ENCODE results near the gene LRRIQ3. TPM values are rescaled to one million over a fixed set of nuclear protein-coding genes. Genes with fewer than 3 reads are reported as not detected.
"Not testable (repeated sequence)": the region's sequence is repeated elsewhere in the genome, so short reads cannot be mapped to it uniquely, and the experiment has no call there.

Gene LRRIQ3
- total and polyA plus RNA-seq, 3 donors from 2014 or later: 12.6 to 36.2 (median 23.1) TPM

- intact Hi-C loops (cut with DNase I; ENCODE audit: low total_unique reads): no loop called here
- H3K9me3 ChIP-seq: no peaks in the 10 kb centered on the region
- H3K4me1 ChIP-seq: no peaks in the 10 kb centered on the region
- WGBS, 2 donors: 61% methylated on average over 5 of the region's 5 CpGs
- H3K36me3 ChIP-seq (ENCODE audit: low read depth, missing control alignments): no peaks in the 10 kb centered on the region
- H3K27me3 ChIP-seq: no peaks in the 10 kb centered on the region
- peak overlapping the region in 1 of 2 donors; percentile 68 for H3K27ac ChIP-seq
- H3K4me3 ChIP-seq: peak overlapping the region; percentile 60 to 66
- no peak for DNase-seq
- TF ChIP-seq POLR2A (IDR thresholded peaks at IDR 0.05): no peak
- TF ChIP-seq, protein P1, sequence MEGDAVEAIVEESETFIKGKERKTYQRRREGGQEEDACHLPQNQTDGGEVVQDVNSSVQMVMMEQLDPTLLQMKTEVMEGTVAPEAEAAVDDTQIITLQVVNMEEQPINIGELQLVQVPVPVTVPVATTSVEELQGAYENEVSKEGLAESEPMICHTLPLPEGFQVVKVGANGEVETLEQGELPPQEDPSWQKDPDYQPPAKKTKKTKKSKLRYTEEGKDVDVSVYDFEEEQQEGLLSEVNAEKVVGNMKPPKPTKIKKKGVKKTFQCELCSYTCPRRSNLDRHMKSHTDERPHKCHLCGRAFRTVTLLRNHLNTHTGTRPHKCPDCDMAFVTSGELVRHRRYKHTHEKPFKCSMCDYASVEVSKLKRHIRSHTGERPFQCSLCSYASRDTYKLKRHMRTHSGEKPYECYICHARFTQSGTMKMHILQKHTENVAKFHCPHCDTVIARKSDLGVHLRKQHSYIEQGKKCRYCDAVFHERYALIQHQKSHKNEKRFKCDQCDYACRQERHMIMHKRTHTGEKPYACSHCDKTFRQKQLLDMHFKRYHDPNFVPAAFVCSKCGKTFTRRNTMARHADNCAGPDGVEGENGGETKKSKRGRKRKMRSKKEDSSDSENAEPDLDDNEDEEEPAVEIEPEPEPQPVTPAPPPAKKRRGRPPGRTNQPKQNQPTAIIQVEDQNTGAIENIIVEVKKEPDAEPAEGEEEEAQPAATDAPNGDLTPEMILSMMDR (IDR thresholded peaks at IDR 0.05): no peak
These were observed 721 bp downstream of the LRRIQ3 start for GRCh38 chr1:74197255-74197654.

DNA sequence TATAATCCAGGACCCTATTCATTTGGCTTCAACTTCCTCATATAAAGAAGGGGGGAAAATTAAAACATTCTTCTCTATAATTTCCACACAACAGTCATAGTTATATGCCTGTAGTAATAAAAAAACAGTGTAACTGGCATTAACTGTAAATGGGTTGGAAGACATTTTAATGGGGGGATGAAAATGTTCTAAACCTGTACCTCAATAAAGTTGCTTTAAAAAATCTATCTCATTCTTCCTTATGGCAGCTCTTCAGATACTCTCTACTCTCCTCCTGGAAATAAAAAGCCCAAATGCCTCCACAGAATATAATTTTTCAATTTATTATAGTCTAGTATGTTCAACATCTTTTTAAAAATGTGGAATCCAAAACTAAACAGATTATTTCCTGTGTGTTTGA is 2.6 kb downstream of the LRRIQ3 start:
- no peaks in the 10 kb centered on the region for H3K9me3 ChIP-seq
- no peaks in the 10 kb centered on the region for H3K27me3 ChIP-seq
- intact Hi-C loops (cut with DNase I; ENCODE audit: low total_unique reads): no loop called here
- no peaks in the 10 kb centered on the region for H3K36me3 ChIP-seq (ENCODE audit: low read depth, missing control alignments)
- TF ChIP-seq, protein P1 (IDR thresholded peaks at IDR 0.05): no peak
- TF ChIP-seq POLR2A (IDR thresholded peaks at IDR 0.05): no peak
- no peak overlapping the region for H3K4me3 ChIP-seq
- no peak overlapping the region for H3K27ac ChIP-seq
- no peaks in the 10 kb centered on the region for H3K4me1 ChIP-seq
- no peak for DNase-seq

DNA sequence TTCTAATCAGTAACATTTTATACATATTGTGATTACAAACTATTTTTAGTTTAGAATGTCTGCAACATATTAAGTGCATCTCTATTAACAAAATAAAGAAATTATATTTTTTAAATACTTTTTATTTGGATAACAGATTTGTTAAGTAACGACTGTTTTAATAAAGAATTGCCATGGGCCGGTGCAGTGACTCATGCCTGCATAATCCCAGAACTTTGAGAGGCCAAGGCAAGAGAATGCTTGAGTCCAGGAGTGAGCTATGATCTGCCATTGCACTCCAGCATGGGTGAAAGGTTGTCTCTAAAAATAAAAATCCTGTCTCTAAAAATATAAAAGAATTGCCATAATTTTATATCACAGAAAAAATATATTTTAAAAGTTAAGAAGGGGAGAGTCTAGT is 4.1 kb downstream of the LRRIQ3 start:
- intact Hi-C loops (cut with DNase I; ENCODE audit: low total_unique reads): no loop called here
- Histone ChIP-seq H3K27me3 (no peaks in the 10 kb centered on the region), H3K27ac (no peak overlapping the region), H3K9me3 (no peaks in the 10 kb centered on the region), H3K4me3 (no peak overlapping the region), H3K36me3 (ENCODE audit: low read depth, missing control alignments) (no peaks in the 10 kb centered on the region), H3K4me1 (no peaks in the 10 kb centered on the region)
- DNase-seq: no peak
- no peak for TF ChIP-seq POLR2A (IDR thresholded peaks at IDR 0.05)
- TF ChIP-seq, protein P1 (IDR thresholded peaks at IDR 0.05): no peak
- WGBS, 2 donors: 78 to 84% methylated on average over 2 of the region's 2 CpGs

DNA sequence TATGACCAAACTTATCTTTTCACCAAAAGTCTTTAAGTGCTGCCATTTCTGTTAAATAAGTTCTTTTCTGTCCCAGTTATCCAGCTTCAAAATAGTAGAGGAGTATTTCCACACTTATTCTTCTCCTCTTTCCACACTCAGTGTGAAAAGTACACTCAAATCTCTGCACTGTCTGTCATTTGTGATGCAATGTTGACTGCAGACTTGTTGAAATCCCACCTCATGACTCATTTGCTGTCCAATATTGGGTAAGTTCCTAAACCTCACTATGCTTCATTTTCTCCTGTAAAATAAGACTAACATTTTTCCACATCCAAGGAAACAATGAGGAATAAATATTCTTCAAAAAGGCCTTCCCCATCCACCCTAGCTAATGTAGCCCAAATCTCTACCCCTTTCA is 17.5 kb downstream of the LRRIQ3 start:
- Histone ChIP-seq H3K27me3 (no peaks in the 10 kb centered on the region), H3K36me3 (ENCODE audit: low read depth, missing control alignments) (no peaks in the 10 kb centered on the region), H3K27ac (no peak overlapping the region), H3K4me1 (no peaks in the 10 kb centered on the region), H3K9me3 (no peaks in the 10 kb centered on the region), H3K4me3 (no peak overlapping the region)
- DNase-seq: no peak
- TF ChIP-seq, protein P1 (IDR thresholded peaks at IDR 0.05): no peak
- no peak for TF ChIP-seq POLR2A (IDR thresholded peaks at IDR 0.05)
- intact Hi-C loops (cut with DNase I; ENCODE audit: low total_unique reads): no loop called here

GRCh38 chr1:74174423-74174822 is 23.6 kb downstream of the LRRIQ3 start:
- DNase-seq; H3K36me3 ChIP-seq (ENCODE audit: low read depth, missing control alignments); H3K4me1 ChIP-seq; H3K27me3 ChIP-seq; H3K9me3 ChIP-seq; H3K27ac ChIP-seq; H3K4me3 ChIP-seq; intact Hi-C loops (cut with DNase I; ENCODE audit: low total_unique reads): not testable (repeated sequence)
- WGBS, 2 donors: 88 to 93% methylated on average over 1 of the region's 1 CpG

Measured in testis (tissue), 3 donors.